ENCODE results near the gene COX15.

DNA sequence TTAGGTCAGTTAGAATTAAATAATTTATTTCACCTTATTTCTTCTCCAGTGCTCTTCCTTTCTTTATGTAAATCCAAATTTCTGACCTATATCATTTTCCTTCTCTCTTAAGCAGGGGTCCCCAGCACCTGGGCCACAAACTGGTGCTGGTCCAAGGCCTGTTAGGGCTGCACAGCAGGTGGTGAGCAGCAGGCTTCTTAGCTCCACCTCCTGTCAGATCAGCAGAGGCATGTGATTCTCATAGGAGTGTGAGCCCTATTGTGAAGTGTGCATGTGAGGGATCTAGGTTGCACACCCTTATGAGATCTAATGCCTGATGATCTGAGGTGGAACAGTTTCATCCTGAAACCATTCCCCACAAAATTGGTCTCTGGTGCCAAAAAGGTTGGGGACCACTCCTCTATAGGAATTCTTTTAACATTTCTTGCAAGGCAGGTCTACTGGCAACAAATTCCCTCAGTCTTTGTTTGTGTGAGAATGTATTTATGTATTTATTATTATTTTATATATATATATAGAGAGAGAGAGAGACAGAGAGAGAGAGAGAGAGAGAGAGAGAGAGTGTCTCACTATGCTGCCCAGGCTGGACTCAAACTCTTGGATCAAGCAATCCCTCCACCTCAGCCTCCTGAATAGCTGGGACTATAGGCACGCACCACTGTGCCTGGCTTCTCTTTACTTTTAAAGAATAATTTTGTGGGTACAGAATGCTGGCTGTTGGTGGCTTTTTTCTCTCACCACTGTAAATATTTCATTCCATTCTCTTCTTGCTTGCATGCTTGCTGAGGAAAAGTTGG, 46.2 kb upstream of the COX15 start:
- TF ChIP-seq CTCF (IDR thresholded peaks at IDR 0.05) (no peak), POLR2A (IDR thresholded peaks at IDR 0.05) (no peak)
